Stimulated activated CD4-positive, alpha-beta T cell treated with anti-CD3 and anti-CD28 coated beads, Interleukin-4, amount 100 ng/mL, for 4 hours (primary cell): Measurements from ENCODE around the gene INSL3.

Experiments used
- DNase-seq, 2 experiments: peaks; one replicate each; pipeline ENCODE4 v3.0.0-alpha.2; 2020

INSL3 gene

GRCh38 chr19:17821190-17821589 lies at the start of gene INSL3:
Gene INSL3 (minus strand): TSS chr19:17821519. CDS start chr19:17821506, 13 bp downstream.
- DNase-seq = no peak

GRCh38 chr19:17869114-17869608 lies 47.8 kb upstream of the INSL3 start:
- no peak for DNase-seq

GRCh38 chr19:17868669-17869068 lies 47.4 kb upstream of the INSL3 start:
- no peak for DNase-seq

GRCh38 chr19:17866964-17867486 lies 45.7 kb upstream of the INSL3 start:
- DNase-seq = no peak

- DNase-seq = no peak
Measured at GRCh38 chr19:17866312-17866963, 45.1 kb upstream of the INSL3 start.

- no peak for DNase-seq
Measured at GRCh38 chr19:17865364-17866311, 44.3 kb upstream of the INSL3 start.

- no peak for DNase-seq
Measured at GRCh38 chr19:17863520-17864182, 42.3 kb upstream of the INSL3 start.

GRCh38 chr19:17862711-17863519 lies 41.6 kb upstream of the INSL3 start:
- DNase-seq = no peak

- DNase-seq = no peak
Measured at GRCh38 chr19:17861542-17862402, 40.5 kb upstream of the INSL3 start.

- DNase-seq = no peak
Measured at GRCh38 chr19:17860993-17861360, 39.7 kb upstream of the INSL3 start.

GRCh38 chr19:17860331-17860992 lies 39.1 kb upstream of the INSL3 start:
- no peak for DNase-seq

- DNase-seq = peak; percentile 97 to 100
Measured at GRCh38 chr19:17859533-17860330, 38.4 kb upstream of the INSL3 start, which contains the start of gene RPL18A. Gene RPL18A (plus strand): TSS chr19:17859910. CDS start chr19:17859957, 47 bp downstream.

- DNase-seq = peak; percentile 82 to 95
Measured at GRCh38 chr19:17855280-17856152, 34.2 kb upstream of the INSL3 start.

- no peak for DNase-seq
Measured at GRCh38 chr19:17854061-17854460, 32.7 kb upstream of the INSL3 start.

- no peak for DNase-seq
Measured at GRCh38 chr19:17848595-17849292, 27.4 kb upstream of the INSL3 start.

- DNase-seq = peak; percentile 84 to 91
Measured at GRCh38 chr19:17847538-17848366, 26.4 kb upstream of the INSL3 start, which contains the start of gene JAK3. Gene JAK3 (minus strand): TSS chr19:17847982. CDS start chr19:17844417, 3,565 bp downstream.

- DNase-seq = peak in 1 of 2 experiments; percentile 30
Measured at GRCh38 chr19:17846146-17846545, 24.8 kb upstream of the INSL3 start.
